Neural progenitor cell (in vitro differentiated cells): Measurements from ENCODE around the gene SLIT1. TPM values are rescaled to one million over a fixed set of nuclear protein-coding genes. Genes with fewer than 3 reads are reported as not detected.

ENCODE experiments used
- DNase-seq: peaks from one replicate; pipeline ENCODE4 v3.0.0-alpha.2; 2016; ENCODE audit warnings: low spot score
- H2AFZ ChIP-seq: fragments of 200-600 bp; sonication (generic); replicated peaks from 2 replicates; pipeline ENCODE4 v1.6.1; 2016; ENCODE audit warnings: antibody characterized with exemption
- H3F3A ChIP-seq: fragments of 200-600 bp; sonication (generic); 2 replicates; pipeline ENCODE4 v1.6.1; 2016; ENCODE audit warnings: antibody characterized with exemption, low read depth
- H3K27ac ChIP-seq: fragments of 200-600 bp; sonication (generic); 2 replicates; pipeline ENCODE4 v1.5.1; 2016; ENCODE audit warnings: mild to moderate bottlenecking
- H3K27me3 ChIP-seq: fragments of 200-600 bp; sonication (generic); 2 replicates; pipeline ENCODE4 v1.6.1; 2016; ENCODE audit warnings: mild to moderate bottlenecking, moderate library complexity
- H3K36me3 ChIP-seq: fragments of 200-600 bp; sonication (generic); 2 replicates; pipeline ENCODE4 v1.5.1; 2016
- H3K4me1 ChIP-seq: fragments of 200-600 bp; sonication (generic); 2 replicates; pipeline ENCODE4 v1.6.1; 2016; ENCODE audit warnings: mixed run types
- H3K4me2 ChIP-seq: fragments of 200-600 bp; sonication (generic); 2 replicates; pipeline ENCODE4 v1.6.1; 2016
- H3K4me3 ChIP-seq: fragments of 200-600 bp; sonication (generic); 2 replicates; pipeline ENCODE4 v1.5.1; 2016
- H3K79me2 ChIP-seq: fragments of 200-600 bp; sonication (generic); 2 replicates; pipeline ENCODE4 v1.6.1; 2016; ENCODE audit warnings: low read depth
- H3K9ac ChIP-seq: fragments of 200-600 bp; sonication (generic); 2 replicates; pipeline ENCODE4 v1.6.1; 2016
- H3K9me3 ChIP-seq: fragments of 200-600 bp; sonication (generic); 2 replicates; pipeline ENCODE4 v1.5.1; 2016; ENCODE audit warnings: low read depth
- H4K20me1 ChIP-seq: fragments of 200-600 bp; sonication (generic); 2 replicates; pipeline ENCODE4 v1.6.1; 2016; ENCODE audit warnings: low read depth
- H3K27ac Mint-ChIP-seq: 3 replicates; pipeline ENCODE4 v1.8.0; 2021; ENCODE audit warnings: mixed read lengths
- H3K27me3 Mint-ChIP-seq: 2 replicates; pipeline ENCODE4 v1.8.0; 2022; ENCODE audit warnings: low read depth, mild to moderate bottlenecking, inconsistent platforms, moderate library complexity, mixed read lengths; ENCODE audit not compliant: insufficient read depth
- H3K36me3 Mint-ChIP-seq: 3 replicates; pipeline ENCODE4 v1.8.0; 2021; ENCODE audit warnings: mixed read lengths
- H3K4me1 Mint-ChIP-seq: 3 replicates; pipeline ENCODE4 v1.8.0; 2021; ENCODE audit warnings: mixed read lengths
- H3K4me3 Mint-ChIP-seq: 3 replicates; pipeline ENCODE4 v1.8.0; 2021; ENCODE audit warnings: mild to moderate bottlenecking, moderate library complexity, mixed read lengths
- H3K9me3 Mint-ChIP-seq: 3 replicates; pipeline ENCODE4 v1.8.0; 2020; ENCODE audit warnings: mixed read lengths
- EZH2 ChIP-seq: fragments of 200-600 bp; sonication (generic); IDR thresholded peaks from 2 replicates; pipeline ENCODE4 v1.6.1; 2017; ENCODE audit warnings: antibody characterized with exemption, mild to moderate bottlenecking, moderate library complexity
- EZH2phosphoT487 ChIP-seq: fragments of 200-600 bp; sonication (generic); IDR thresholded peaks from 2 replicates; pipeline ENCODE4 v1.6.1; 2017; ENCODE audit warnings: antibody characterized with exemption
- total RNA-seq: library from RNA; depleted of rRNA; stranded (reverse); fragments of >200 nt; gene quantifications from 2 replicates; pipeline ENCODE4 v1.2.3, GENCODE V29; 2015; ENCODE audit warnings: low replicate concordance
- TF ChIP-seq, protein P1 (sequence below): fragments of 200-600 bp; sonication (generic); IDR thresholded peaks from 2 replicates; pipeline ENCODE4 v1.5.1; 2017; ENCODE audit warnings: antibody characterized with exemption, mild to moderate bottlenecking

Gene SLIT1
- total RNA-seq, 1 donor from 2014 or later: 0.92 TPM

GRCh38 chr10:97179731-97180362, 5.9 kb downstream of the SLIT1 start:
- Mint-ChIP-seq H3K4me1 (peaks cover 36% of the 10 kb centered on the region), H3K27ac (no peak overlapping the region), H3K4me3 (no peak overlapping the region), H3K9me3 (no peaks in the 10 kb centered on the region), H3K27me3 (peaks cover 53% of the 10 kb centered on the region), H3K36me3 (no peaks in the 10 kb centered on the region)
- Histone ChIP-seq H3F3A (peaks cover 25% of the 10 kb centered on the region), H3K4me1 (peaks cover 20% of the 10 kb centered on the region), H2AFZ (no peak overlapping the region), H3K9me3 (no peaks in the 10 kb centered on the region), H3K27ac (no peak overlapping the region), H3K27me3 (peaks cover 100% of the 10 kb centered on the region), H4K20me1 (peaks cover 65% of the 10 kb centered on the region), H3K4me2 (peak overlapping the region; percentile 66), H3K4me3 (peak overlapping the region; percentile 31), H3K36me3 (no peaks in the 10 kb centered on the region), H3K79me2 (no peaks in the 10 kb centered on the region), H3K9ac (no peak overlapping the region)
- peak; percentile 94 for DNase-seq
- TF ChIP-seq, protein P1, sequence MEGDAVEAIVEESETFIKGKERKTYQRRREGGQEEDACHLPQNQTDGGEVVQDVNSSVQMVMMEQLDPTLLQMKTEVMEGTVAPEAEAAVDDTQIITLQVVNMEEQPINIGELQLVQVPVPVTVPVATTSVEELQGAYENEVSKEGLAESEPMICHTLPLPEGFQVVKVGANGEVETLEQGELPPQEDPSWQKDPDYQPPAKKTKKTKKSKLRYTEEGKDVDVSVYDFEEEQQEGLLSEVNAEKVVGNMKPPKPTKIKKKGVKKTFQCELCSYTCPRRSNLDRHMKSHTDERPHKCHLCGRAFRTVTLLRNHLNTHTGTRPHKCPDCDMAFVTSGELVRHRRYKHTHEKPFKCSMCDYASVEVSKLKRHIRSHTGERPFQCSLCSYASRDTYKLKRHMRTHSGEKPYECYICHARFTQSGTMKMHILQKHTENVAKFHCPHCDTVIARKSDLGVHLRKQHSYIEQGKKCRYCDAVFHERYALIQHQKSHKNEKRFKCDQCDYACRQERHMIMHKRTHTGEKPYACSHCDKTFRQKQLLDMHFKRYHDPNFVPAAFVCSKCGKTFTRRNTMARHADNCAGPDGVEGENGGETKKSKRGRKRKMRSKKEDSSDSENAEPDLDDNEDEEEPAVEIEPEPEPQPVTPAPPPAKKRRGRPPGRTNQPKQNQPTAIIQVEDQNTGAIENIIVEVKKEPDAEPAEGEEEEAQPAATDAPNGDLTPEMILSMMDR: peak; percentile 70
- TF ChIP-seq EZH2 (no peak), EZH2phosphoT487 (peak; percentile 90)

DNA sequence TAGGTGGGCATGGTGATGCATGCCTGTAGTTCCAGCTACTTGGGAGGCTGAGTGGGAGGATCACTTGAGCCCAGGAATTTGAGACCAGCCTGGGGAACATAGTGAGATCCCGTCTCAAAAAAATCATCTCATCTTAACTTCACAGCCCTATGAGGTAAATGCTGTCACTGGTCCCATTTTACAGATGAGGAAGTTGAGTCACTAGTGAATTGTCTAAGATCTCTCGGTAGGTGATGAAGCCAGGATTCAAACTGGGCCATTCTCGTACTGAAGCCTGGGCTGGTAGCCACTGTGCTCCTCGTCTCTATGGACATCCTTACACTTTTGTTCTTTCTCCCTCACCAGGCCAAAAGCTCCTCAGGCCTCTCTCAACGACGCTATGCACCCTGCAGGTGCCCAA, 6.4 kb downstream of the SLIT1 start:
- Mint-ChIP-seq H3K9me3 (no peaks in the 10 kb centered on the region), H3K36me3 (no peaks in the 10 kb centered on the region), H3K27me3 (peaks cover 48% of the 10 kb centered on the region), H3K4me1 (peaks cover 30% of the 10 kb centered on the region), H3K27ac (no peak overlapping the region), H3K4me3 (no peak overlapping the region)
- H3K4me2 ChIP-seq: peak overlapping the region; percentile 66
- peak overlapping the region; percentile 31 for H3K4me3 ChIP-seq
- H3K27me3 ChIP-seq: peaks cover 95% of the 10 kb centered on the region
- TF ChIP-seq, protein P1: no peak
- peak; percentile 5 for TF ChIP-seq EZH2
- TF ChIP-seq EZH2phosphoT487: no peak
- no peak for DNase-seq
- no peaks in the 10 kb centered on the region for H3K36me3 ChIP-seq
- peaks cover 20% of the 10 kb centered on the region for H3F3A ChIP-seq
- no peaks in the 10 kb centered on the region for H3K9me3 ChIP-seq
- H3K27ac ChIP-seq: no peak overlapping the region
- no peak overlapping the region for H3K9ac ChIP-seq
- H4K20me1 ChIP-seq: peaks cover 60% of the 10 kb centered on the region
- H2AFZ ChIP-seq: no peak overlapping the region
- peaks cover 15% of the 10 kb centered on the region for H3K4me1 ChIP-seq
- H3K79me2 ChIP-seq: no peaks in the 10 kb centered on the region

DNA sequence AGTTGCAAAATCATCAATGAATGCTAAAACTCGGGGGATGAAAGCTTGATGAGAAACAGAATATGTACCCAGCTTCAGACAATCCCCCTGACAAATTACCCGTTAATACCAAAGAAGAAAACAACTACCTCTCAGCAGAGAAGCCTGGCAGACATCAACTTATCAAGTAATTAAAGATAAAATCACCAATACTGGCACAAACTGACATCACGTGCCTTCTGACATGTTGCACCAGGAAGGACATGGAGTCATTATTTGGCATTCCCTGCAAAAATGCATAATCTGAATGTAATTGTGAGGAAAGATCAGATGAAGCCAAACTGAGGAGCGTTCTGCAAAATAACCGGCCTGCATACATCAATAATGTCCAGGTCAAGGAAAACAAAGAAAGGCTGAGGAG, 7.7 kb downstream of the SLIT1 start:
- Histone ChIP-seq H3K27me3 (peaks cover 82% of the 10 kb centered on the region), H3F3A (peaks cover 18% of the 10 kb centered on the region), H2AFZ (no peak overlapping the region), H3K27ac (no peak overlapping the region), H3K9me3 (no peaks in the 10 kb centered on the region), H3K9ac (no peak overlapping the region), H3K79me2 (no peaks in the 10 kb centered on the region), H4K20me1 (peaks cover 48% of the 10 kb centered on the region), H3K4me1 (peaks cover 12% of the 10 kb centered on the region), H3K4me3 (no peak overlapping the region), H3K36me3 (no peaks in the 10 kb centered on the region), H3K4me2 (no peak overlapping the region)
- Mint-ChIP-seq H3K9me3 (no peaks in the 10 kb centered on the region), H3K27ac (no peak overlapping the region), H3K4me3 (no peak overlapping the region), H3K36me3 (no peaks in the 10 kb centered on the region), H3K4me1 (peaks cover 20% of the 10 kb centered on the region), H3K27me3 (peaks cover 40% of the 10 kb centered on the region)
- no peak for DNase-seq
- TF ChIP-seq EZH2phosphoT487: no peak

GRCh38 chr10:97176226-97176625, 9.5 kb downstream of the SLIT1 start:
- Histone ChIP-seq H3K27ac (no peak overlapping the region), H3K9ac (no peak overlapping the region), H2AFZ (no peak overlapping the region), H3K4me1 (peaks cover 13% of the 10 kb centered on the region), H3K27me3 (peaks cover 64% of the 10 kb centered on the region), H3K79me2 (no peaks in the 10 kb centered on the region), H3K9me3 (no peaks in the 10 kb centered on the region), H3F3A (peaks cover 18% of the 10 kb centered on the region), H3K36me3 (no peaks in the 10 kb centered on the region), H3K4me3 (no peak overlapping the region), H4K20me1 (peaks cover 31% of the 10 kb centered on the region), H3K4me2 (no peak overlapping the region)
- no peak overlapping the region for H3K27ac Mint-ChIP-seq
- no peaks in the 10 kb centered on the region for H3K36me3 Mint-ChIP-seq
- no peak for DNase-seq
- no peak overlapping the region for H3K4me3 Mint-ChIP-seq
- peaks cover 34% of the 10 kb centered on the region for H3K27me3 Mint-ChIP-seq
- TF ChIP-seq EZH2 (no peak), EZH2phosphoT487 (no peak)
- TF ChIP-seq, protein P1: no peak
- no peaks in the 10 kb centered on the region for H3K9me3 Mint-ChIP-seq
- peaks cover 18% of the 10 kb centered on the region for H3K4me1 Mint-ChIP-seq
